Measurements from ENCODE around the gene NTM.
A peak's percentile ranks its signal among the peaks of the same experiment; 100 is the strongest.

NTM gene

GRCh38 chr11:132185726-132186592 is 815.5 kb downstream of the NTM start:
- TF ChIP-seq, protein P1, sequence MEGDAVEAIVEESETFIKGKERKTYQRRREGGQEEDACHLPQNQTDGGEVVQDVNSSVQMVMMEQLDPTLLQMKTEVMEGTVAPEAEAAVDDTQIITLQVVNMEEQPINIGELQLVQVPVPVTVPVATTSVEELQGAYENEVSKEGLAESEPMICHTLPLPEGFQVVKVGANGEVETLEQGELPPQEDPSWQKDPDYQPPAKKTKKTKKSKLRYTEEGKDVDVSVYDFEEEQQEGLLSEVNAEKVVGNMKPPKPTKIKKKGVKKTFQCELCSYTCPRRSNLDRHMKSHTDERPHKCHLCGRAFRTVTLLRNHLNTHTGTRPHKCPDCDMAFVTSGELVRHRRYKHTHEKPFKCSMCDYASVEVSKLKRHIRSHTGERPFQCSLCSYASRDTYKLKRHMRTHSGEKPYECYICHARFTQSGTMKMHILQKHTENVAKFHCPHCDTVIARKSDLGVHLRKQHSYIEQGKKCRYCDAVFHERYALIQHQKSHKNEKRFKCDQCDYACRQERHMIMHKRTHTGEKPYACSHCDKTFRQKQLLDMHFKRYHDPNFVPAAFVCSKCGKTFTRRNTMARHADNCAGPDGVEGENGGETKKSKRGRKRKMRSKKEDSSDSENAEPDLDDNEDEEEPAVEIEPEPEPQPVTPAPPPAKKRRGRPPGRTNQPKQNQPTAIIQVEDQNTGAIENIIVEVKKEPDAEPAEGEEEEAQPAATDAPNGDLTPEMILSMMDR (IDR thresholded peaks at IDR 0.05; ENCODE audit: insufficient read depth, missing control alignments), result no peak
- no peak for DNase-seq (ENCODE audit: insufficient read length, low spot score)
- FAIRE-seq, result no peak

DNA sequence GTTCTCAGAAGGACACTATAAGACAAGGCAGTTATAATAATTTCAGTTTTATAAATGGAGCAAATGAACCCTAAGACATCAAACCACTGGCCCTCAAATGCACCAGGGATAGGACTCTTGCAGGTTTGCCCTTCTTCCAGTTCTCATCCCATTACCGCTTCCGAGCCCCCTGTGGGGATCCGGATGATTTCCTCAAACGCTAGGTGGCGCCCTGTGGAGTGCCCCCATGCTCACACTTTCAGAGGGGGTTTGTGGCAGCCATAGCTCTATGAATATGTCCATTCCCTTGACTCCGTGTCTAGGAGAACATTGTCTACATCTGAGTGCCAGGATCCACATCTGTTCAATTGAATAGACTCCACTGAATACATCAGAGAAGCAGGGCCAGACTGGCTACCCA is 816.3 kb downstream of the NTM start:
- TF ChIP-seq, protein P1 (IDR thresholded peaks at IDR 0.05; ENCODE audit: insufficient read depth, missing control alignments), result peak; percentile 20
- FAIRE-seq, result no peak
- no peak for DNase-seq (ENCODE audit: insufficient read length, low spot score)

- FAIRE-seq (no peak), DNase-seq (ENCODE audit: insufficient read length, low spot score) (no peak)
- TF ChIP-seq, protein P1 (IDR thresholded peaks at IDR 0.05; ENCODE audit: insufficient read depth, missing control alignments), result no peak
These were observed 817.0 kb downstream of the NTM start for GRCh38 chr11:132187386-132187785.

DNA sequence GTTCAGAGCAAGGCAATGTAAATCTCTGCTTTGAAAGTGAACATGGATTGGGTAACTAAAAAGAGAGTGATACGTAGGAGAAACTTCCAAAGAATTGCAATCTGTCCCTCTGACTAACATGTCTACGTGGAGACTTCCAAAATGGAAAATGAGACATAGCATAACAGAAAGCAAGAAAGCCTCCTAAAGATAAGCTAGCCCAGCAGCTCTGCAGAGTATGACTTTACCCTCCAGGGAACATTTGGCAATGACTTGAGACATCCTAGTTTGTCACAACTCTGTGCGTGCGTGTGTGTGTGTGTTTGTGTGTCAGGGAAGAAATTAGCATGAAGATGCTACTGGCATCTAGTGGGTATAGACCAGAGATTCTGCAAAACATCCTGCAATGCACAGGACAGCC is 817.4 kb downstream of the NTM start:
- FAIRE-seq (no peak), DNase-seq (ENCODE audit: insufficient read length, low spot score) (no peak)
- TF ChIP-seq, protein P1 (IDR thresholded peaks at IDR 0.05; ENCODE audit: insufficient read depth, missing control alignments), result no peak

DNA sequence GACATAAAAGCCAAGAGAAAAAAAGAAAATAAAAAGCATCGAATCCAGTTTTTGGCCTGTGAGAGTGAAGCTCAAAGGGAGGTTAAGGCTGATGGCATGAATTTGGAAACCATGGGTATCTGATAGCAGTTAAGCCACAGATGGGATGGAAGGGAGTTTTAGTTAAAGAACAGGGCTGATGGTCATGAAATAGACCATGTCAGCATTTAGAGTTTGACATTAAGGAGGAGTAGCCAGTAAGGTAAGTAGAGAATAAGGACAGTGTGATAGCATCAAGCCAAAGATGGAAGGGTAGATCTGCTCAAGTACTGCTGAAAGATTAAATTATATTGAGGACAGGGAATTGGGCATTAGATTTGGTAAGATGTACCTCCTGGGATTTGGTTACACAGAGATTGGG is 826.5 kb downstream of the NTM start:
- TF ChIP-seq, protein P1 (IDR thresholded peaks at IDR 0.05; ENCODE audit: insufficient read depth, missing control alignments), result no peak
- FAIRE-seq, result no peak
- DNase-seq (ENCODE audit: insufficient read length, low spot score), result no peak

DNA sequence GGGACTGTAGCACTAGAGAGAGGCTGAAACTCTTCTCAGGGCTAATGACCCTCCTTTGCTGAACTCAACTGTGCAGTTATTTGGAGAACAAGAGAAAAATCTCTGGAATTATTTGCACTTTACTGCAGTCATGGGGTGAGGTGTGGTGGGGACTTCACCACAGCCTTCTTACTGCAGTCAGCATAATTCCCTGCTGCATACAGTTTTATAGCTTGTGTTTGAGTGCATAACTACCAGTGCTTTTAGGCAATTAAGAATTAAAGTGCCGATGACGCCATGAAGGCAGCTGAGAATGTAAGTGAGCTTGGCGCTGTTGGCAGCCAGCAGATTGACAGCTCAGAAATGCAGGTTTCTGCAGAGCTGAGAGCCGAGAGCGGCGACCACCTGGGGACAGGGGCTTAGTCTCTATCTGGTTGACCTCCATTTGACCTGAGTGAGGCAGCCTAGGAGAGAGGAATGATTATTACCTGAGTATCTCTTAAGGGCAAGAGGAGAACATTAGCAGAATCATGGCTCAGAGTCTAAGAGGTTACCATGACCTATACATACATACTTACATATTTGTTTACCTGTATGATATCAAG is 830.0 kb downstream of the NTM start:
- no peak for DNase-seq (ENCODE audit: insufficient read length, low spot score)
- TF ChIP-seq, protein P1 (IDR thresholded peaks at IDR 0.05; ENCODE audit: insufficient read depth, missing control alignments), result no peak

GRCh38 chr11:132202621-132203020 is 832.2 kb downstream of the NTM start:
- FAIRE-seq (no peak), DNase-seq (ENCODE audit: insufficient read length, low spot score) (no peak)
- TF ChIP-seq, protein P1 (IDR thresholded peaks at IDR 0.05; ENCODE audit: insufficient read depth, missing control alignments), result no peak

More for the DNA sequence above, 830.0 kb downstream of the NTM start:
- FAIRE-seq, result no peak
